Stimulated activated CD4-positive, alpha-beta T cell treated with anti-CD3 and anti-CD28 coated beads, TNF-alpha, amount 100 ng/mL, for 4 hours (primary cell): Measurements from ENCODE around the gene MED25.

Source experiments
- DNase-seq, 3 experiments: peaks; one replicate each; pipeline ENCODE4 v3.0.0-alpha.2; 2020; ENCODE audit warnings: low read depth in 3 of 3

MED25 gene

DNA sequence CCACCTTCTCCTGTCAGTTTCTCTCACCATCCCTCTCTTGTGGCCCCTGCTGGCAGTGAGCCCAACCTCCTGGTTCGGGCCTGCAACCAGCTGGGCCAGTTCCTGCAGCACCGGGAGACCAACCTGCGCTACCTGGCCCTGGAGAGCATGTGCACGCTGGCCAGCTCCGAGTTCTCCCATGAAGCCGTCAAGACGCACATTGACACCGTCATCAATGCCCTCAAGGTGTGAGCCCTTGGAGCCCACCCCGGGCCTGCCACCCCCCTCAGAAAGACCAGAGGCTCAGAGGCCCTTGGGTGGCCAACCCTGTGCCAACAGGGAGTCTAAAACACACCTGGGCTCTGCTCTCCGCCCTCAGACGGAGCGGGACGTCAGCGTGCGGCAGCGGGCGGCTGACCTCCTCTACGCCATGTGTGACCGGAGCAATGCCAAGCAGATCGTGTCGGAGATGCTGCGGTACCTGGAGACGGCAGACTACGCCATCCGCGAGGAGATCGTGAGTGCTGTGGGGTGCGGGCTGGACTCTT, 18.8 kb upstream of the MED25 start:
- no peak for DNase-seq

DNA sequence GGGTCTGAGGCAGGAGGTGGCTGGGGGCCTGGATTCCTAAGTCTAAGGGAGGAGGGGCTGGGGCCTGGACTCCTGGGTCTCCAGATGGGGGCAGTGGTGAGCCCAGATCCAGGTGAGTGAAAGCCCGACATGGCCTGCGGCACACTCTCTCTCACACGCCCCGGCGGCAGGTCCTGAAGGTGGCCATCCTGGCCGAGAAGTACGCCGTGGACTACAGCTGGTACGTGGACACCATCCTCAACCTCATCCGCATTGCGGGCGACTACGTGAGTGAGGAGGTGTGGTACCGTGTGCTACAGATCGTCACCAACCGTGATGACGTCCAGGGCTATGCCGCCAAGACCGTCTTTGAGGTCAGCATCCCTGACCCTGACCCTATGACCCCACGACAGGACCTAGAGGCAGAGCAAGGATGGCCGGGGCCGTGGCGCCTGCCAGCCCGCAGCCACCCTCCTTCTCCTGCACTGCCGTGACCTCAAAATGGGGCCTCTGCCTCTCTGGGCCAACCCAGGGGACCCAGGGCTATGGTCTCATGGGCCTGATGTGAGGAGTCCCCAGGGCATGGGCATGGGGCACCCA, 18.2 kb upstream of the MED25 start:
- no peak for DNase-seq

DNA sequence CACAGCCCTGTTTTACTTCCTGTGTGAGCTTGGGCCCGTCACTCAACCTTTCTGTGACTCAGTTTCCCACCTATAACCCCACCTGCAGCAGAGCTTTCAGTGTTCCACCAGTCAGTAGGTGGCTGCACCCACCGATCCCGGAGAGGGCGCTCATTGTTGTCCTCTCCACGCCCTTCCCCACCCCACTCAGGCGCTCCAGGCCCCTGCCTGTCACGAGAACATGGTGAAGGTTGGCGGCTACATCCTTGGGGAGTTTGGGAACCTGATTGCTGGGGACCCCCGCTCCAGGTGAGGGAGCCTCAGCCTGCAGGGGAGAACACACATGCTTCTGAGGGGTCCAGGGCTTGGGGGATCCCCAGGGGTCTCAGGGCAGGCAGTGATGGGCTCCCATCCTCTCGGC, 17.3 kb upstream of the MED25 start:
- DNase-seq, result no peak

DNA sequence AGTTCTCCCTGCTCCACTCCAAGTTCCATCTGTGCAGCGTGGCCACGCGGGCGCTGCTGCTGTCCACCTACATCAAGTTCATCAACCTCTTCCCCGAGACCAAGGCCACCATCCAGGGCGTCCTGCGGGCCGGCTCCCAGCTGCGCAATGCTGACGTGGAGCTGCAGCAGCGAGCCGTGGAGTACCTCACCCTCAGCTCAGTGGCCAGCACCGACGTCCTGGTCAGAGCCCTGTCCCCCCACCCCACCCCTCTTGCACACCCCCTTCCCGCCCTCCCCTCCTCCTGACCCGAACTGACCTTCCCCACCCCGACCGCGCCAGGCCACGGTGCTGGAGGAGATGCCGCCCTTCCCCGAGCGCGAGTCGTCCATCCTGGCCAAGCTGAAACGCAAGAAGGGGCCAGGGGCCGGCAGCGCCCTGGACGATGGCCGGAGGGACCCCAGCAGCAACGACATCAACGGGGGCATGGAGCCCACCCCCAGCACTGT, 16.6 kb upstream of the MED25 start:
- DNase-seq, result no peak

DNA sequence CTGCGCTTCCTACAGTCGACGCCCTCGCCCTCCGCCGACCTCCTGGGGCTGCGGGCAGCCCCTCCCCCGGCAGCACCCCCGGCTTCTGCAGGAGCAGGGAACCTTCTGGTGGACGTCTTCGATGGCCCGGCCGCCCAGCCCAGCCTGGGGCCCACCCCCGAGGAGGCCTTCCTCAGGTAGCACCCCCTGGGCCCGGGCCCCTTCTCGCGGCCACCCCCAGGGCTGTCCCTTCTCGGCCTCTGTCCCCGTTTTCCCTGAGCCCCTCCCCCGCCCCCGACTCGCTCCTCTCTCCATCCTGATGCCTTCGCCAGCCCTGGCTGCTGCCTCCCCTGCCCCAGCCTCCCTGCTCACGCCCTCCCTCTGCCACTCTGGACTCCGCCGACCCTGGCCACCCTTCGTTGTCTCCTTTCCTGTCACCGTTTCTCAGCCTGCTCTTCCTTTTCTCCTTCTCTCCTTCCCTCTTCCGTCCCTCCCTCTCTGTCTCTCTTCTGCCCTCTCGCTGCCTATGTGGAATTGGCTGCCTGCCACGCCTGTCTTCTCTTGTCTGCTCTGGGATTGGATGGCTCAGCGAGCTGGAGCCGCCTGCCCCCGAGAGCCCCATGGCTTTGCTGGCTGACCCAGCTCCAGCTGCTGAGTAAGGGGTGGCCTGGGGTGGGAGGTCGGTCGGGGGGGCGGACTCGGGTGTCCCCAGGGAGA, 16.0 kb upstream of the MED25 start:
- DNase-seq, result no peak

DNA sequence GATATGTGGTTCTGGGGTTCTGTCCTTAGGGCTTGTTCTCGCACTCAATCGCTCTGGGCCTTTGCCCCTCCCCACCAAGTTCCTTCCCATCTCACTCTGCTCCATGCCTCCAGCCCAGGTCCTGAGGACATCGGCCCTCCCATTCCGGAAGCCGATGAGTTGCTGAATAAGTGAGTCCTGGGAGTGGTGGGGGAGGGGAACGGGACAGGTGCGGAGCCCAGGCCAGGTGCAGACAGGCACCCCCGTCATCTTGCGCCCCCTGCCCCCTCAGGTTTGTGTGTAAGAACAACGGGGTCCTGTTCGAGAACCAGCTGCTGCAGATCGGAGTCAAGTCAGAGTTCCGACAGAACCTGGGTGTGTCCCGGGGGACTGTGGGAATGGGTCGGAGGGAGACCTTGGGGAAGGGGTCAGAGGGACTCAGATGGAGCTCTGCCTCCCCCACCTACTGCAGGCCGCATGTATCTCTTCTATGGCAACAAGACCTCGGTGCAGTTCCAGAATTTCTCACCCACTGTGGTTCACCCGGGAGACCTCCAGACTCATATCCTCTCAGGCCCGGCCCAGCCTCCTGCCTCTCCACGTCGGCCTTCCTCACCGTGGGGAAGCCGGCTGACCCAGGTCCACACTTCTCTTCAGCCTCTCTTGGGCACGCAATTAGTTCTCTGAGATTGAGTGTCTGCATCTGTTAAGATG, 15.1 kb upstream of the MED25 start:
- no peak for DNase-seq

DNA sequence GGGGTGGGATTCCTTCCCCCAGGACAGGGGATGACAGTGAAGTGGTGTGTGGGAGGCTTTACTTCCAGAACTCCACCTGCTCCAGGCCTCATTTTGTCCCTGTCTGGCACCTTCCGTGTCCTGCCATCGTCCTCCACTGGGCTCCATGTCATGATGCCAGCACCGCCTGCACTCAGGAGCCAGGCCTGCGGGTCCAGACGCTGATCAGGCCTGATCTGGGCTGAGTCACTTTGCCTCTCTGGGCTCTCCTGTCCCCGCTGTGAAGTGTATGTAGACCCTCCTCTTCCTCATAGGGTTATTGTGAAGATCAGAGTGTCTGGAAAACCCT, 14.6 kb upstream of the MED25 start:
- DNase-seq, result no peak

DNA sequence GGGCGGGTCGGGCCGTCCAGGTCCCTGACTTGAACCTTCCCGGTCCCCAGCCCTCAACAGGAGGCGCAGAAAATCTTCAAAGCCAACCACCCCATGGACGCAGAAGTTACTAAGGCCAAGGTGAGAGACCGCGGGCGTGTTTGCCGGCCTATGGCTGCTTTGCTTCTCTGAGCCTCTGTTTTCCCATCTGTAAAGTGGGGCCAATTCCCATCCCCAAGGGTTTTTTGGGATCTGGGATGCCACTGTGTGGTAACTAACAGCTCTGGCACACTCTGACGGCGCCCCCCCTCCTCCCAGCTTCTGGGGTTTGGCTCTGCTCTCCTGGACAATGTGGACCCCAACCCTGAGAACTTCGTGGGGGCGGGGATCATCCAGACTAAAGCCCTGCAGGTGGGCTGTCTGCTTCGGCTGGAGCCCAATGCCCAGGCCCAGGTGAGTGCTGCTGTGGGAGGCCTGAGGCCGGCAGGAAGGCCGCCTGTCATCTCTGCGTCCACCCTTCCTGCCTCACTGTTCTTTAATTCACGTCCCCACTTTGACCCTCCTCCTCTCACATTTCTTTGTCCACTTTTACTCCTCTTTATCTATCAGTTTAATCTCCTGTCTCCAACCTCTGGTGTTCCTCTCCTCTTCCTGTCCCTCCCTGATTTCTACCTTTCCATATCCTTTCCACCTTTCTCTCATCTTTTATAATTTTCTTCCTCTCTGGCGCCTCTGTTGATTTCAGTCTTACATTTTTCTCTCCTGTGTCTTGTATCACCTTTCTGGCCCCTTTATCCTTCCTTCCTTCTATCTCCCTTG, 12.1 kb upstream of the MED25 start:
- DNase-seq, result no peak

DNA sequence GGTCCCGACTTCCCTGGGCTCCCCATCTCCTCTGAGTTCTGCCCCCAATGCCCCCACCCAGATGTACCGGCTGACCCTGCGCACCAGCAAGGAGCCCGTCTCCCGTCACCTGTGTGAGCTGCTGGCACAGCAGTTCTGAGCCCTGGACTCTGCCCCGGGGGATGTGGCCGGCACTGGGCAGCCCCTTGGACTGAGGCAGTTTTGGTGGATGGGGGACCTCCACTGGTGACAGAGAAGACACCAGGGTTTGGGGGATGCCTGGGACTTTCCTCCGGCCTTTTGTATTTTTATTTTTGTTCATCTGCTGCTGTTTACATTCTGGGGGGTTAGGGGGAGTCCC, 11.5 kb upstream of the MED25 start:
- DNase-seq, result no peak

DNA sequence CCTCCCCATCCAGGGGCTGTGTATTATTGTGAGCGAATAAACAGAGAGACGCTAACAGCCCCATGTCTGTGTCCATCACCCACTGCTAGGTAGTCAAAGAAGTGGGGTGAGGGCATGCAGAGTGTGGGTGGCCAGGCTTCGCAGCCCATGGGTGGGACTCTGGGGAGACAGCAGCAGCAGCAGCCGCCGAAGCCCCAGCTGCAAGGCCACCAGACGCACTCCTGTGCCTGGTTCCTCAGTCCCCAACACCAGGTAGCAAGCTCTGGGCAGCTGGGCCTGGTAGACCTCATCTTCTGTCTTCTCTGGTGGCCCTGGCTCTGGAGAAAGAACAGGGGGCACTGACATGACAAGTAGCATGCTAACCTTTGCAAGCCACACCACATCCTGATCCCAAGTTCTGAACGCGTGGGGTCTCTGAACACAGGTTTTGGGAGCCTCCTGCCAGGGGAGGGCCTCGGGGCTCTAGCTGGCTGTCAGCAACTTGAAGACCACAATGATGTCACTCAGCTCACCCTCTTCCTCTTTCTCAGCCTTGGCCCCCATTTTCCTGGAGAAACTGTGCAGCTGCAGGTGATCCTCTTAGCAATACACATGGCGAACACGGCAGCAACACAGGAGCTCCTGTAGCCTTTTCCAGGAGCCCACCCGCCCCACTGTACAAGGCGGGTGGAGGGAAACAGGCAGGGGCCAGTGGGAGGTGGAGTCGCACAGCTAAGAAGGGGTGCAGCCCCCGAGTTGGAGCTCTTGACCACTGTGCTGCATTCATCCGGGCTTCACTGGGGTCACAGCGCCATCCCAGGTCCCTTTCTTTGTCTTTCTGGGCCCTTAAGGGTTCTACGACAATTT, 10.8 kb upstream of the MED25 start:
- no peak for DNase-seq

DNA sequence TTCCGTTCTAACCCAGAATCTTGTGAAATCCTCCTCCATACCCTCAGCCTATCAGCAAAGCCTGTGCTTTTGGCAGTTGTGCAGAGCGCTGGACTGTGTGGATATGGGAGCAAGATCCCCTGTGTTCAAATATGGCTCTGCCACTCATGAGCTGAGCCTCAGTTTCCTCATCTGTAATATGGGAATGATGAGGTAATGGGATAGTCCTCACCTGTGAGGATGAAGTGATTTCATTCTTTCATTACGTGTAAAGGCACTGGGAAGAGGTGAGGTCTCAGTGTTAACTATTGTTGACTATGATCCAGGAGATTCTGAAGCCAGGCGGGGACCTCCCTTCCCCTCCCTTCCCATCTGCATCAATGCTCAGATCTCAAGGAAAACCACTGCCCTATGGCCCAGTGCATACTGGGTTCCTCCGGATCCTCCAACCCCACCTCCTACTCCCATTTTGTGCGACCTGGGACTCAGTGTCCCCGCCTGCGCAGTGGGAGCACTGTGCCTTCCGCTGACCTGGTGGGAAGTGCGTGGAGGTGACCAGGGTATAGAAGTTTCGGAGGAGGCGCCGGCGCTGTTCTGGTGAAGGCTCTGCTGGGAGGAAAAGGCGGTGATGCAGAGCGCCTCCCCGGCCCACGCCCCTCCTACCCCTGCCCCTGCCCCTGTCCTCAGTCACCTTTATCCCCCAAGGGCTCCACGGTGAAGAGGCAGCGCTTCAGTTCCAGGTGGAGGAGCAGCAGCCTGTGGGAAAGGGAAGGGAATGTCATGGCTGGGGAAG, 10.0 kb upstream of the MED25 start:
- DNase-seq, result no peak

DNA sequence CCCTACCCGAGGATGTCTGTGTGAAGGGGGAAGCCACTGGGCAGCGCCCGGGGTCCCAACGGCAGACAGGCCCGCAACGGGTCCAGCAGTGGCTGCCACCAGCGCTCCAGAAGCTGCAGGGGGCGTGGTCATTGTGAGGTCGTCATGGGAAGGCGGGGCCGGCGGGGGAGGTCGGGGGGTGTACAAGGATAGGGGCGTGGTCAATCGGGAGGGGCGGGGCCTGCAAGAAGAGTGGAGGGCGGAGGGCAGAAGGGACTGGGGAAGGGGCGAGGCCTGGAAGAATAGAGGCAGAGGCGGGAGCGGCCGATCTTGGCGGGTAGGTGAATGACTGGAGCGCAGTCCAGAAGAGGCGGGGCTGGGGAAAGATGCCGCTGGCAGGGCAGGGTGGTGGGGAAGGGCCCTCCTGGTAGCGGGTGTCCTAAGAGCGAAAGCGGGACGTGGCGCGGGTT, 9.4 kb upstream of the MED25 start:
- peak; percentile 77 to 80 (median 79) for DNase-seq

DNA sequence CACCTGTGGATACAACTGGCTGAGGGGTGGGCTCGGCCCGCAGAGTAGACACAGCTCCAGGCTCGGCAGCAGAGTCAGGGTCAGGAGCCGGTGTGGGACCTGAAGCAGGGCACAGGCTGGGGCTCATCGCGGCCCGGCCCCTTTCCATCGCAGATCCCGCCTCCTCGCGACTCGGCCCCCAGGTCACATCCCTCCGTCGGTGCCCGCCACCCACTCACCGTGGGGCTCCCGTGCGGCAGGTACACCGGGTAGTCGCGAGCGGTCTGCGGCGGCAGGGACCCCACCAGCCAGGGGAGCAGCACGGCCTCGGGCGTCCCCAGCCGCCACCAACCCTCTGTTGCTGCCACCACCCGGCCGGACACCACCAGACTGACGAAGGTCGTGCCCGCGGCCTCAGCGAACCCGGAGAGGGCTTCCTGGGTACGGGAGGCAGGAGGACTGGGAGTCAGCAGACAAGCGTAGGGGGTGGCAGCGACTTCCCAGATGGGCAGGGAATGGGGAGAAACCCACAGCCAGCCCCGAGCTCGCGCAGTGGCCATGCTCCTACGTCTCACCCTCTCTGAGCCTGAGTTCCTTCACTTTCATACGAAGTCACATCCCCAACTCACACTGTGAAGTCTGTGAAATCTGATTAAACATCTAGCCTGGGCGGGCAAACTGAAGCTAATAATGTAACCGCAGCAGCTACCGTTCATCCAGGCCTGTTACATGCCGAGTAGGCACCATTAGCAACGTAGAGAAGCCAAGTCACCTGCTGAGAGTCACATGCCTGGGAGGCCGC, 8.7 kb upstream of the MED25 start:
- peak; percentile 20 to 40 (median 20) for DNase-seq

DNA sequence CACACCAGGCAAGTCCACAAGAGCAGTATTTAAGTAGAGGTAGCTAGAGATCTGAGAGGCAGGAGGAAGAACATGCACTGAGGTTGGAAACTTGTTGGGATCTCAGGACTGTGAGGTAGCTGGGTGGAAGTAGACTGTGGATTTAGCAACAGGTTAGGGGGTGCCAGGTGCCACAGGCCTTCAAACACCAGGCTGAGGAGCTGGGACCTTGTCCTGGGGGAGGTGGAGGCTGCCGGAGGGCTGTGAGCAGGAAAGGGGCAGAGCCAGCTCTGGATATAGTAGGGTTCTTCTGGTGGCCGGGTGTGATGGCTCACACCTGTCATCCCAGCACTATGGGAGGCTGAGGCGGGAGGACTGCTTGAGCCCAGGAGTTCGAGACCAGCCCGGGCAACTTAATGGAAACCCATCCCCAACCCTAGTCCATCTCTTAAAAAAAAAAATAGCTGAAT, 8.1 kb upstream of the MED25 start:
- DNase-seq, result no peak

DNA sequence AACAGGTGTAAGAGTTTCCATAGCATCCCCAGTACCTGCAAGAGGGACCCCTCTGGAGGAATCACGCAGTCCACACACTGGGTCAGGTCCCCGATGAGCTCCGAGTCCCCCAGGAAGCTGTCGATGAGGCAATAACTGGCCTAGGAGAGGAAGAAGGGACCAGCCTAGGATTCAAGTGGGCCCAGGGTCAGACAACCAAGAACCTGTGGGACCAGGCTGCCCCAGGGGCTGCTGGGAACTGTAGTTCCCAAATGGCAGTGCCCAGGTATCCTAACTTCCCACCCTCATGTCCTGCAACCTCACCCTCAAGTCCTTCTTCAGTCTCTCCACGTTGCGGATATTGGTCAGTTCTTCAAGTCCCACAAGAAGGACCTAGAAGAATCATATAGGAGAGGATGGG, 6.8 kb upstream of the MED25 start:
- no peak for DNase-seq

DNA sequence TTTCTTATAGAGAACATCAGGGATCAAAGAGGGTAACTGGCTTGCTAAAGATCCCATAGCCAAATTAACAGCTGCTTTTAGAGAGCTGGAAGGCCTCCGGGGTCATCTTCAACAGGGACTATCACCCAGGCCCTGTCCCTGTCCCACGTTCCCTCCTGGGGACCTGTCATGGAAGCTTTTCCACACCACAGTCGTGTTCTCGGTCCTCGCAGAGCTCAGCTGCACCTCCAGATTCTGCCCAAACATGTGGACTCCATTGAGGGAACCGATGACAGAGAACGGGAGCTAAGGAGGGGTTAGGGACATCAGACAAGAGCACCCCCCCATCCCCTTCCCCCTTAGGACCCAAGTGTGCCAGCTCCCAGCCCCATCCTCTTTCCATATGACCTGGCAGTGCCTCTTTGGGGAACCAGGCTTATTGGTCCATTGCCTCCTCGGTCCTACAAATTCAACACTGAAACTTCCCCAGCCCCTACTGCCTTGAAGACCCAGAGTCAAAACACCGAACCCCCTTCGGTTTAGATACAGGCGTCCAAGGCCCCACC, 5.6 kb upstream of the MED25 start:
- DNase-seq, result no peak

DNA sequence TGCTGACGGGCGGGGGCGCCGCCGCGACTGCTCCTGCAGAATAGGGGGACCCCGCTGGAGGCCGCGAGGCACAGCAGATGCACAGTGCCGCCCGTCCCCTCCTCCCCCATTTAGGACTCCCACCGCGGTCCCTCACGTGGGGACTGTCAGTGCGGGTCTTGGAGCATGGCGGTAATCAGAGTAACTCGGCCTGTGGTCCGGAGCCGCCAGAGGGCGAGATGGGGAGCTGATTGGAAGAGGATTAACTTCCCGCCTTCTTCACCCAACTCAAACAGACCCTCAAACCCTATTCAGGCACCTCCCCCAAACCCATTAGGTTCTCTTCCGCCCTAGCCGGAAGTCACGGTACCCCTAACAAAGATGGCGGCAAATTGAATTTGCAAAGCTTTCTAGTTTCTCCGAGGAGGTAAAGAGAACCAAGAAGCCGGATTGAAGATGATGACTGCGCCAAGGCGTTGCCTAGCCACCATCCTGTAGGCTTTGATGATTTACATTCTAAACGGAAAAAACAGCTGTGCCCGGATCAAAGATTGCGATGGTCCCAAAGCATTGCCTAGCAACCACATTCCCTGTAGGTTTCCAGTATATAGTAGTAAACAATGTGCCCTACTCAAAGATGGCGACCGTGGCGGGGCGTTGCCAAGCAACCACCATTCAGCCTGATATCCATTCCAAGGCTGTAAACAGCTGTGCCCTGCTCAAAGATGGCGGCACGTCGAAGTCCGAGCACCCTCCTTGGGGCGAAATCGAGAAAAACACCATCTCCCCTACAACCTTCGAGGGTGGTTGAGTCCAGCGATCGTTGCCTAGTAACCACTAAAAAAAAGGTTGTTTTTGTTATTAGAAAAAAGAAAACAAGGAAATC, 4.9 kb upstream of the MED25 start, which contains the start of gene FUZ:
Gene FUZ (minus strand): TSS at position 296 of the 865 bp plus-strand sequence. CDS start 186 bp downstream, at position 110.
- peak; percentile 70 to 81 (median 81) for DNase-seq

DNA sequence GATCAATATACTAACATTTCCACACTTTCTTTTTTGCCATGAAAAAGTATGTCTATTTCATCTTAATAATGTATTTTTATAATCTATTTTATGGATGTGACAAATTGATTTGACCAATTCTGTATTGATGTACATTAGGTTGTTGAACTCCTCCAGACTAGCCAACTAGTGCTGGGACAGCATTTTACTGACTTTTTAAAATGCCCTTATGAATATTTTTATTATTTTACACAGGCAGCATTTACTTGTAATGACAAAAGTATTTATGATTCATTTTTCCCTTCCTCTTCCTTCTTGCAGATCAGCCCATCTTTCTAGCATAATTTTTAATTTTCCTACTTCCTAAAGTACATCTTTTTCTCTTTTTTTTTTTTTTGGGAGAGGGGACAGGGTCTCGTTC, 4.1 kb upstream of the MED25 start:
- no peak for DNase-seq
